ENCODE measurements around the gene ZNF609.
A peak's percentile ranks its signal among the peaks of the same experiment; 100 is the strongest.

ZNF609 gene

GRCh38 chr15:64437982-64438381 is 22.4 kb upstream of the ZNF609 start:
- TF ChIP-seq POLR2AphosphoS5 (IDR thresholded peaks at IDR 0.05; ENCODE audit: low read depth, low read length): no peak
- no peak for TF ChIP-seq SPI1 (IDR thresholded peaks at IDR 0.05; ENCODE audit: low read depth, low read length)
- TF ChIP-seq PAX5 (IDR thresholded peaks at IDR 0.05; ENCODE audit: insufficient read depth, low read length, severe bottlenecking): no peak
- TF ChIP-seq POLR2A (IDR thresholded peaks at IDR 0.05; ENCODE audit: low read depth, low read length): no peak
- TF ChIP-seq TAF1 (IDR thresholded peaks at IDR 0.05; ENCODE audit: low read depth, low read length): no peak
- no peak for TF ChIP-seq POU2F2 (IDR thresholded peaks at IDR 0.05; ENCODE audit: low read depth, low read length)
- DNase-seq (ENCODE audit: insufficient read length, low spot score): no peak
- FAIRE-seq: no peak

- TF ChIP-seq PAX5 (IDR thresholded peaks at IDR 0.05; ENCODE audit: insufficient read depth, low read length, severe bottlenecking) (no peak), SPI1 (IDR thresholded peaks at IDR 0.05; ENCODE audit: low read depth, low read length) (no peak), POLR2AphosphoS5 (IDR thresholded peaks at IDR 0.05; ENCODE audit: low read depth, low read length) (no peak), TAF1 (IDR thresholded peaks at IDR 0.05; ENCODE audit: low read depth, low read length) (no peak), POLR2A (IDR thresholded peaks at IDR 0.05; ENCODE audit: low read depth, low read length) (no peak), POU2F2 (IDR thresholded peaks at IDR 0.05; ENCODE audit: low read depth, low read length) (no peak)
- no peak for FAIRE-seq
- no peak for DNase-seq (ENCODE audit: insufficient read length, low spot score)
Measured at GRCh38 chr15:64438653-64439447, 21.5 kb upstream of the ZNF609 start.

- FAIRE-seq (no peak), DNase-seq (ENCODE audit: insufficient read length, low spot score) (no peak)
- TF ChIP-seq TAF1 (IDR thresholded peaks at IDR 0.05; ENCODE audit: low read depth, low read length) (no peak), POLR2A (IDR thresholded peaks at IDR 0.05; ENCODE audit: low read depth, low read length) (no peak), POLR2AphosphoS5 (IDR thresholded peaks at IDR 0.05; ENCODE audit: low read depth, low read length) (no peak), POU2F2 (IDR thresholded peaks at IDR 0.05; ENCODE audit: low read depth, low read length) (no peak)
Measured at GRCh38 chr15:64441852-64442251, 18.5 kb upstream of the ZNF609 start.

- no peak for FAIRE-seq
- no peak for DNase-seq (ENCODE audit: insufficient read length, low spot score)
- TF ChIP-seq POU2F2 (IDR thresholded peaks at IDR 0.05; ENCODE audit: low read depth, low read length) (no peak), POLR2A (IDR thresholded peaks at IDR 0.05; ENCODE audit: low read depth, low read length) (no peak), PAX5 (IDR thresholded peaks at IDR 0.05; ENCODE audit: insufficient read depth, low read length, severe bottlenecking) (no peak), SPI1 (IDR thresholded peaks at IDR 0.05; ENCODE audit: low read depth, low read length) (no peak), TAF1 (IDR thresholded peaks at IDR 0.05; ENCODE audit: low read depth, low read length) (no peak), POLR2AphosphoS5 (IDR thresholded peaks at IDR 0.05; ENCODE audit: low read depth, low read length) (no peak)
Measured at GRCh38 chr15:64443016-64443415, 17.4 kb upstream of the ZNF609 start.

GRCh38 chr15:64443747-64444621 is 16.4 kb upstream of the ZNF609 start:
- TF ChIP-seq TAF1 (IDR thresholded peaks at IDR 0.05; ENCODE audit: low read depth, low read length) (no peak), POU2F2 (IDR thresholded peaks at IDR 0.05; ENCODE audit: low read depth, low read length) (peak; percentile 90; the same call in 1 of the 2 replicates), POLR2AphosphoS5 (IDR thresholded peaks at IDR 0.05; ENCODE audit: low read depth, low read length) (no peak)
- peak; percentile 81 for FAIRE-seq
- DNase-seq (ENCODE audit: insufficient read length, low spot score): no peak

- no peak for DNase-seq (ENCODE audit: insufficient read length, low spot score)
- TF ChIP-seq POU2F2 (IDR thresholded peaks at IDR 0.05; ENCODE audit: low read depth, low read length) (no peak), SPI1 (IDR thresholded peaks at IDR 0.05; ENCODE audit: low read depth, low read length) (no peak), POLR2A (IDR thresholded peaks at IDR 0.05; ENCODE audit: low read depth, low read length) (no peak), POLR2AphosphoS5 (IDR thresholded peaks at IDR 0.05; ENCODE audit: low read depth, low read length) (no peak), PAX5 (IDR thresholded peaks at IDR 0.05; ENCODE audit: insufficient read depth, low read length, severe bottlenecking) (no peak), TAF1 (IDR thresholded peaks at IDR 0.05; ENCODE audit: low read depth, low read length) (no peak)
- no peak for FAIRE-seq
Measured at GRCh38 chr15:64444836-64445235, 15.5 kb upstream of the ZNF609 start.

GRCh38 chr15:64447536-64448315 is 12.7 kb upstream of the ZNF609 start:
- DNase-seq (ENCODE audit: insufficient read length, low spot score) (no peak), FAIRE-seq (peak; percentile 70)
- TF ChIP-seq SPI1 (IDR thresholded peaks at IDR 0.05; ENCODE audit: low read depth, low read length) (peak; percentile 89), PAX5 (IDR thresholded peaks at IDR 0.05; ENCODE audit: insufficient read depth, low read length, severe bottlenecking) (no peak)

- no peak for TF ChIP-seq SPI1 (IDR thresholded peaks at IDR 0.05; ENCODE audit: low read depth, low read length)
- TF ChIP-seq POLR2AphosphoS5 (IDR thresholded peaks at IDR 0.05; ENCODE audit: low read depth, low read length): no peak
- no peak for TF ChIP-seq POLR2A (IDR thresholded peaks at IDR 0.05; ENCODE audit: low read depth, low read length)
- no peak for TF ChIP-seq TAF1 (IDR thresholded peaks at IDR 0.05; ENCODE audit: low read depth, low read length)
- FAIRE-seq (no peak), DNase-seq (ENCODE audit: insufficient read length, low spot score) (no peak)
Measured at GRCh38 chr15:64452988-64453688, 7.2 kb upstream of the ZNF609 start.

GRCh38 chr15:64453689-64454037 is 6.7 kb upstream of the ZNF609 start:
- TF ChIP-seq SPI1 (IDR thresholded peaks at IDR 0.05; ENCODE audit: low read depth, low read length) (no peak), POLR2A (IDR thresholded peaks at IDR 0.05; ENCODE audit: low read depth, low read length) (no peak), TAF1 (IDR thresholded peaks at IDR 0.05; ENCODE audit: low read depth, low read length) (no peak), PAX5 (IDR thresholded peaks at IDR 0.05; ENCODE audit: insufficient read depth, low read length, severe bottlenecking) (no peak), POLR2AphosphoS5 (IDR thresholded peaks at IDR 0.05; ENCODE audit: low read depth, low read length) (no peak), POU2F2 (IDR thresholded peaks at IDR 0.05; ENCODE audit: low read depth, low read length) (no peak)
- DNase-seq (ENCODE audit: insufficient read length, low spot score) (no peak), FAIRE-seq (no peak)
